Fibroblast of the conjunctiva (primary cell): ENCODE data around the gene COL9A3.

ENCODE experiments used
- DNase-seq: peaks from one replicate; pipeline ENCODE4 v3.0.0-alpha.2; 2010; ENCODE audit warnings: low read depth

Gene COL9A3

DNA sequence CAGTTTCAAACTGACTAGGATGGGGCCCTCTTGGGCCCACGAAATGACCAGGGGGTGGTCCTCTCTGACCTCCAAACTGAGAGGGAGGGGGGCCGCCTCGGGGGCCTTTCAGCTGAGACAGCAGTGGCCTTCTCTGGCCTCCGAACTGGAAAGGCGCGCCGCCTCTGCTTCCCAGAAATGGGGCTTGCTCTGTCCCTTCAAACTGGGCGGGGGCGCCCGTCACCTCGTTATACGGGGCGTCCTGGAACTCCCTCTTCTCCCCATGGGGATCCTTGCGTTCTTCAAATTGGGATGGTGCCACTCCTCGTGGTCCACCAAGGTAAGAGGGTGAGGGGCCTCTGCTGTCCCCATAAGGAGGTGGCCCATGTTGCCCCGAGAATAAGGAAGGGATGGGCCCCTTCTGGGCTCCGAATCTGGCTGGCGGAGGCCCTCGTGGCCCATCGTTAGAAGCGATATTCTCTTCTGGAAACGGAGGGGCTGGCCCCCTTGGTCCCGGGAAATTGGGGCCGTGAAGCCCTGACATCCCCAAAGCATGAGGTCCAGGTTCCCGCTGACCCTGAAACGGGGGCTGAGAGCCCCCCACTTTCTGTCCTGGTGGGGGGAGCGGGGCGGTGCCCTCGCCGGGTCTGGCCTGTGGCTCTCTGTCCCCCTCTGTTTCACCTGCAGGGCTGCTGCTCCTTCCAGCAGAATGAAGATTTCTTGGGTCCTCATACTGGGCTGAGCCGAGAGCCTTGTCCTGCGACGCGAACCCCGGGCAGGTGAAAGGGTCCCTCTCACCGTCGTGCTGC is 63.5 kb downstream of the COL9A3 start:
- DNase-seq, result no peak

DNA sequence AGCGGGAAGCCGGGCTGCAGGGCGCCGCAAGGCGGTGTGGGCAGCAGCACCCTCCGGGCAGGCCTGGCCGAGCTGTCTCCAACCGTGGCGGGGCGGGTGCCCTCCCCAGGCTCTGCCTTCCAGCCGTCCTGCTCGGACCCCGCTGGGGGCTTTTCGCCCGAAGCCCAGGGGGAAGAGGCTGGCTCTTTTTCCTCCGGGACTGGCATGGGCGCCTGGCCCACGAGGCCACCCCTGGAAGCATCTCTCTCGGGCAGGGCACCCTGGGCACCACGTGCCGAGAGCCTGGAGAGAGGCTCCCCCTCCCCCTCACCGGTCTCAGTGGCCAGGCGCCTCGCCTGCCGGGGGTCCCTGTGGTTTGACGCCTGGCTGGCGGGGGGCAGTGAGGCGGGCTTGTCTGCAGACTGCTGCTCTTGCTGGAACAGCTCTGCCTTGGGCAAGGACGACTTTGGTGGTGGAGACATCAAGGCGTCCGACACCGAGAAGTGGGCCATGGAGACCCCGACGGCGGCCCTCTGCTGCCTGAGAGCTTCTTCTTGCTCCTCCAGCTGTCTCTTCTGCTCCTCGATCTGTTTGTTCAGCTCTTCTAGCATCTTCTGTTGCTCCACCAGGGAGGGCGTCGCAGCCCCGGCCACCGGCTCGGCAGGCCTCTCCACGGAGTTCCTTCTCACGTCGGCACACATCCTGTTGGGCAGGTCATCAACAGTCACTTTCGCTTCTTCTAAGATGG is 64.2 kb downstream of the COL9A3 start:
- no peak for DNase-seq

DNA sequence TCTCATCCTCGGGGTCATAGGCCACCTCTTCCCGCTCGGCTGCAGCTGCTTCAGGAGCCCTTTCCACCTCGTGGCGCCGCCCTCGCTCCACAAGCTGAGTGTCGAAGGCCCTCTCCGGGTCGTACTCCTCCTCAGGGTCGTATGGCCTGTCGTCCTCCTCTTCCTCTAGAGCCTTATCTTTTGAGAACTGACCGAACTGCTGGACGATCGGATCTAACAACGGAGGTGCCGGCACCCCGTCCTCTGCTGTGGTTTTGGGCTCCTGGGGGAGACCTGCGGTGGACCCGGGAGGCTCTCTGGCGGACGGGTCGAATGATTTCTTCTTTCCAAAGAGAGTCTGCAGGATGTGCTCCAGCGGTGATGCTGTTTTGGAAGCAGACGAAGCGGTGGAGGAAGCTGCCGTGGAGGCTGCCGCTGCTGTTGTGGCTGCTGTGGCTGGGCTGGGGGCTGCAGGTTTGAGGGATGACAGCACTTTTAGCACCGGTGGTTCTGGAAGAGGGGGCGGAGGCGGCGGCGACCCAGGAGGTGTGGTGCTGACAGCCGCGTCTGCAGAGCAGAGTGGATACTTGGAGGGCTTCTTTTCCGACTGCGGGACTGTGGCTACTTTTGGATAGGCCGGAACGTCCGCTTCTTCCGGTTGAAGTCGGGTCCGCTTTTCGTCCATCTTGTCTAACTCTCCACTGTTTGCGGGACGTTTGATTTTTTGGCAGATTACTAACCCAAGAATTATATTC is 65.0 kb downstream of the COL9A3 start:
- no peak for DNase-seq

DNA sequence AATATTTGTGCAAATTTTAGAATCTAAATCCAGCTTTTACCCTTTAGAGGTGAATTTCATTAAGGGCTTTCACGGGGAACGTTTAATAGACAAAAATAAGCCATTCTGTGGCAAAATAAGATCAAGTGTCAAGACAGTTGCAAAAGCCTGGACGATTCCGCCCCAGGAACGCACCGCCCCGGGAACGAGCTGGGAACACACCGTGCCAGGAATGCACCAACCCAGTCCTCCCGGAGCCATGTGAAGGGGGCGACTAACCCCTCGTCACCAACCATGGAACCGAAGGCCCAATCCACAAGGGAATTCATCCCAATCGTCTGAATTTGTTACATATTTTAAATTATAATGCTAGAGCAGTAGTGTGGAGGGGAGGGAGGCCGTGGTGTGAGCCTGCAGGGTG is 65.6 kb downstream of the COL9A3 start:
- DNase-seq, result no peak

DNA sequence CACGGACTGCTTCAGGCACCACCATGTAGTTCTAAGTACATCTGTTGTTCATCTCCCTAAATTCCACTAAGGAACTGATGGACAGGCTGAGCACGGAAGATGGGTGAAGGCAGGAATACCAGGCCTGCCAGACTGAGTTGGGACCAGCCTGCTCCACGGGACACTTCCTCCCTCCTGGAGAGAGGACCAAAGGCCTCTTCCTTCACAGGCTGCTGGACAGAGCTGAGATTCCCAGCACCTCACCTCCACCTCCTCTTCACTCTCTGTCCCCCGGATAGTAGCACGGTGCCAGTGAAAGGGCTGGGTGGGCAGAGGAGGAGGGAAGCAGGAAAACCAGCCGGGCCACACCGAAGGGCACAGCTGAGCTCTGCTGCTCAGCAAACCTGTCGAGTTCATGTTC is 67.7 kb downstream of the COL9A3 start:
- DNase-seq, result no peak

DNA sequence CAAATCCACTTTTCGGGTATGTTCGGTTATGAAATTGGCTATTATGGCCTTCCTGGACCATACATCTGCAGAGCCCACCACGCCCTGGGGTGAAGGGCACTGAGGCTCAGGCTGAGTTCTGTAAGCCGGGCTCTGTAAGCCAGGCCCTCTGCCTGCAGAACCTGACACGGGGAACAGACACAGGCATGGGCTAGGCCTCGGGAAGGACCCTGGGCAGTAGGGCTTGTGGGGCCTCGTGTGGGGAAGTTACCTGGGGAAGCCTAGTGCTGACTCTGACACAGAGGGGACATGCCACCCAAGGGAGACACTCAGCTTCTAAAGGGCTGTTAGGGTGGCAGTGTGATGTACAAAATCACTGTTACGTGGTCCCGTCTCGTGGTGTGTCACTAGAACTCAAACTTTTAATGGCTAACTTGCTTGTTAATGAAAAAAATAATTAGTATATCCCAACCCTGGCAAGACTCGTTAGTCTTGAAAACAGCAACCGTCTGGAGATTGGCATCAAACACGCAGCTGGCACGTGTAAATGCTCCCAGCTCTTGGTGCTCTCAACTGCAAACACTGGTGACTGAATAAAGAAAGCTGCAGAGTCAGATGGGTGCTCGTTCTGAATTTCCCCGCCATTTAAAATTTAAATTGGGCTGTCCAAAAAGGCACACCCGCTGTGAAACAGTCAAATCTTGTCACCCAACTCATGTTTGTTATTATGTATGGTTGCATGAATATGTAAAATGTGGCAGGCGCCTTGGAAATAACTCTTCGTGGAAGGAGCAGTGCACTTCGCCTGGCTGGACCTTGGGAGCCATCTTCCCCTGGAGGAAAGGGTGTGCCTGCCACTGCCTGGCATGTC is 68.4 kb downstream of the COL9A3 start:
- DNase-seq, result no peak

DNA sequence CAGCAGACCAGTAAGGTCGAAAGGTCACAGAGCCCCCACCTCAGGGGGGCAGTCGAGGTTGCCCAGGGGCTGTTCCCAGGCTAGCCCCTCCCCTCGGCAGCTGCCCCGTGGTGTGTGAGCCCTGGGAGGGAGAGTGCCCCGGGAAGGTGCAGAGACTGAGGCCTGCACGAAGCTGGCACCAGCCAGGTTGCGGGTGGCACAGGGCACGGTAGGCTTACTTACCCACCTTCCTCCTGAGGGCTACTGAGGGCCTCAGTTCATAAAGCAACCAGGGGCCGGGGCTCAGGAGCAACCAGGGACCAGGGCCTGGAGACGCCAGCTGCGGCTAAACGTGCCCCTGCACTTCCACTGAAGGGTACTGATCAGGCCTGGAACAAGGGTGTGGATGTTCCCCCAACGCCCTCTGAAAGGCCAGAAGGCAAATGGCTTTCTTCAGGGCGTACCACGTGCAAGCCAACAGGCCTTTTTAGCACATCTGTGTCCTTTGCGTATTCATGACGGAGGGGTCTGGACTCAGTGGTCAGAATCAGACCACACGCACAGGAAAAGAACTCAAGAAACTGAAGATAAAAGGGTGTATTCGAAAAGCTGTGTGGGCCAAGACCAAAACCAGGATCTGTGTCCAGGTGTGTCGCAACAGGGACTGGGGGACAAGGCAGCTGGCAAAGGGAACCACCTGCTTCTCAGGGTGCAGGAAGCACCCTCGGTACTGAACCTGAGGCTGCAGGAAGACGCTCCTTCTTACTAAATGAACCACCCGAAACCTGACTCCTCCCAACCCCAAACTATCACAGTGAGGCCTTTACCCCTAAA is 69.3 kb downstream of the COL9A3 start:
- no peak for DNase-seq

DNA sequence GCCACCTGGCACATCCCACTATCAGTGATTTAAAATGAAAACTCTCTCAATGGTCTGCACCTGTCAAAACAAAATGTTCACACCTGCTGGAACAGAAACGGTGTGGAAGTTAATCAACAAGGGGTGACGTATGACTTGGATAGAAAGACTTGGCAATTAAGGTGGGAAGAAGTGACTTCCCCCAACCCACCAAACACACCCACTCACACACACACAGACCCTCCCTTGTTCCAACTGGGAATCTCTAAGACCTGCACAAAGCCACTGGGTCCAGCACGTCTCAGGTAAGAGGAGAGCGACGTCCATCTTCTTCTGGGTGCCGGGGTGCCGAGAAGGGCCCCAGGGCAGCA is 69.8 kb downstream of the COL9A3 start:
- DNase-seq, result no peak

DNA sequence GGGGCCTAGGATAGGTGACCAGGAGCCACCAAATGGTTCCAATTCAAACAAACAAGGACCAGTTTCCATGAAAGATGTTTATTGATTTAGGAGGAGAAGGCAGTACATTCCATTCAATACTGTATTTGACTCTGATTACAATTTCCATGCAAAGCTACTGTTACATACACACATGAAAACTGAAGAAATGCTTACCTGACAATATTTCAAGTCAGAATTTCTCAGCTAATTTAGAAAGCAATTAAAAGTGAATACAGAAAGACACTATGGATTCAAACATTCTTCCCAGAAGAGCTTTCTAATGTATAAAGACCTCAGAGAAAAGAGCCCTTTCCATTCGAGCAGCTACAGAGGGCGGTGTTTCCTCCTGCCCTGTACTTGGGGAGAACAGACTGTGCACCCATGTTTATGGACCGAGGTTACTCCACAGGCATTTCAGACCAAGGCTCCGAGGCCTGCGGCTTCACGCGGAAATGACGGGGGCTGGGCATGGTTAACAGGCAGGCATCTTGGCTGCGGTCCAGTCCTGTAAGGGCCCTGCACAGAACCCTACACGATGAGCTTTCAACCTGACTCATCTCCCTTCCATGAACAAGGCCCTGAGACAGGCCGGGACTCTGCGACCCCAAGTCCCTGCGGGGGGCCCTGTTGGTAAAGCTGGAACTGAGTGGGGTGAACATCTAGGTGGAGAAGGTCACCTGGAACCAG is 70.5 kb downstream of the COL9A3 start:
- peak; percentile 53 for DNase-seq

DNA sequence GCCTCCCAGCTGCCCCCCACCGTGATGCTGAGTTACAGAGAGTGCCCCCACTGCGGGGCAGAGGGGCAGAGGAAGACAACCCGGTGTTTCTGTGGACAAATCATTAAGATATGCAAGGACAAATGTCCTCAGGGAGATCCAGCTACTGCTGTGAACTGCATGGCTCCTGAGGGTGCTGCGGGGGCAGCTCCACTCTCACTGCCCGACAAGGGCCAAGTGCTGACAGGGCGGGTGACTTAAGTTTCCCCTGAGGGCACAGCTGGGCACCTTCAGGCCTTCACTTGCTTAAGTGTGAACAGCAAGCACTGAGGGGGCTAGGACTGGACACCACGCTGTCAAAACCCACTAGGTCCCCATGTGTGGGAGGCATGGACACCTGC is 71.0 kb downstream of the COL9A3 start:
- DNase-seq, result no peak

DNA sequence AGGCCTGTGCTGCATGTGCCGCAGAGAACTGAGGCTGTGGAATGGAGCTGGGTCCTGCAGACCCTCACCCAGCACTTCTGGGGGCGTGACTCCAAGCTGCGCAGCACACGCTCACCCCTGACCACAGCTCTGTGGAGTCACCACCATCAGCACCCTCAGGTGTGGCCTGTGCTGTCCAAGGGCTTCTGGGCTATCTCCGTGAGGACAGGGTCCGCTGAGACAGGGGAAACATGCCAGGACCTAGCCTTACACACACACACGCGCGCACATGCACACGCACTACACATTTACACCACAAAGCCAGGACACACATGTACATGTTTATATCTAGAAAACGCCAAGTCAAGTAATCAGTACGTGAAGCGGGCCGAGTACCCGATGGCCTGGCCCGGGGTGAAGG is 71.6 kb downstream of the COL9A3 start:
- DNase-seq, result no peak

DNA sequence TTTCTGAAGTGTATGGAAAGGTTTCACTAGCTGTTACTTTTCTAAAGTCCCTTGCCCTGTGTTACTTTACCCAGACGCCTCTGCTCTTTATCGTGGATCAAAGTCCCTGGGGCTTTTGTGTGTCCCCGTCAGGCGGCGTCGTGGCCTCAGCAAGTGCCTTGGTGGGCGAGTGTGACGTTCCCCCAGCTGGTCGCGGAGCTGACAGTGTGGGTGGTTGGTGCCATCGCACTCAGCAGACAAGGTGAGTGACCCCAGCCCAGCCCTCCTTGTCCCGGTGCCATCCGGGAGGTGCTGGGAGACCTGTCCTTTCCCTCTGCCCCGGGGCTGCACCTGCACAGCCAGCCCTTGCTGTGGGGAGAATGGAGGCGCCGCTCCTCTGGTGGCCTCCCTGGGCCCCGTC is 72.1 kb downstream of the COL9A3 start:
- no peak for DNase-seq

DNA sequence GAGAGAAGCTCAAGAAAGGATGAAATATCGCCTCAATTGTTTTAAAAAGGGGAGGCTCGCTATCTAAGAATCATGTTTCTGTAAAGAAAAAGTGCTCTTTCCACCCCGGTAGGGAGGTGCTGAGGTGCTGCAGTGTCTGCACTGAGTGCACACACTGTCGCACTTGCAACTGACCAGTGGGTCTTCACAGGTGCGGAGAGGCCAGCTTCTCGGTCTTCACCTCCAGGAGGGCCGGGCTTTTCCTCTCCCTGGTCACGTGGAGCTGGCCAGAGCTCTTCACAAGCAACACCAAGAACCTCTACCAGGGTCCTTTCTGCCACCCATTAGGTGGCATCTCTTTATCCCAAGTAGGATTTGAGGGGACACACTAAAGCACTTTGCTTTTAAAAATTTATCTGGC is 72.6 kb downstream of the COL9A3 start:
- no peak for DNase-seq

DNA sequence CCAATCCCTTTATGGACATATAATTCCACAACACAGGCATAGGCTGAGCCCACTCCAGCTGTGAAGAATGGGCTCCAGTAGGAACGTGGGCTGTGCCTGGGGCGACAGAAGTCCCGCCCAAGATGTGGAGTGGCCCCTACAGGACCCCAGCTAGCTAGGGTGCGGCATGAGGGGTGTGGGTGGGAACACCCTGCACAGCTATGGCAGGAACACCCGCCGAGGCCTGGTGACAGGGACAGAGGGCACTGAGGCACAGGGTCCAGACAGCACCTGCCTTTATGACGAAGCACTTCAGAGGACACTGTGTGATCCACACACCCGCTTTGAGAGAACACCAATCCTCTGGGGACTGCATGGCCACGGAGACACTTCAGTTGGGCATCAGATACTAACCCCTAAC is 73.0 kb downstream of the COL9A3 start:
- no peak for DNase-seq

DNA sequence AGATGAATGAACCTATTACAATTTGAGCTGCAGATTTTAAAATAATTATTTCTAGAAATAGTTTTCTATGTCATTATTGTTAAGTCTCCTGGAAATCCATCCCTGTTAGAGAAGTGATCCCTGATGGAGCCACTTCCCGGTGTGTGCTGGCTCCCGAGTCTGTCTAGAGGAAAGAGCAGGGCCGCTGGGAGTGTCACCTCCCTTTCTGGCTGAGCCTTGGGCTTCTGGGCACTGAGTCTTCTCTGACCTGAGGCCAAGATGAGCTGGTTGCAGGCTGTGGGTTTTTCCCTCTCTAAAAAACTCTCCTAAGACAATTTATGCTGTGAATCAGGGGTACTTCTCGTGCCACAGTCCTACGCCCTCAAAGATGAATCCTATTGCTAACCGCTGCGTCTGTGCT is 73.6 kb downstream of the COL9A3 start:
- no peak for DNase-seq
